ENCODE measurements around the gene NELL1. TPM values are rescaled to one million over a fixed set of nuclear protein-coding genes. Genes with fewer than 3 reads are reported as not detected.

NELL1 gene
- total and polyA plus RNA-seq, 2 experiments from 2014 or later: 1.6 TPM; not detected in 1

DNA sequence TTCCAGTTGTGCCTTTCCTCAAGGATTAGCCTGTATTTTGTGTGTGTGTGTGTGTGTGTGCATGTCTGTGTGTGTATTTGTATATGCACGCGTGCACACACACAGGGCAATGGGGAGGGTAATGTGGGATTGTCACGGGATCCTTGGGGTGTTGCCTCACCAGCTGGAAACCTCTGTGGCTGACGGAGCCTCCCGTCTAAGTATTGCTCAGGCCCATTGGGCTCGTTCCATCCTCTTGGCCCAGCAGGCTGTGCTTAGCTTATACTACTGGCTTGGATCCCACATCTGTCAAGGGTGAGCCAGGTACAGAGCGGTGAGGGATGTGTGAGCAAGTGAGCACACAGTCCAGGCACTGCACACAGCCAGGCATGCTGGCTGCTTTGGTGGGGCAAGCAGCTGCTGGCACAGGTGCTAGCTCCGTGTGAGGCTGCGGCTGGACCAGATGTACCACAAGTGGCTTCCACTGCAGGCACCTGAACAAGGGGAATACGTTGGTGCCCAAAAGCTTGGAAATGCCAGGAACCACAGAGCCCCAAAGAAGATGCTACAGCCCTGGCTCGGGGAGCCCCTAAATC is 462.8 kb downstream of the NELL1 start (continued):
- no peak for TF ChIP-seq ZNF462 (CRISPR knock-in tag; IDR thresholded peaks at IDR 0.05)
- TF ChIP-seq CREB1 (CRISPR knock-in tag; IDR thresholded peaks at IDR 0.05; ENCODE audit: low read depth): no peak
- TF ChIP-seq ZNF331 (CRISPR knock-in tag; IDR thresholded peaks at IDR 0.05; ENCODE audit: low read depth): no peak
- TF ChIP-seq ETS1 (IDR thresholded peaks at IDR 0.05): no peak
- TF ChIP-seq EZH2phosphoT487 (IDR thresholded peaks at IDR 0.05; ENCODE audit: unreplicated experiment): no peak
- no peak for TF ChIP-seq ZNF114 (CRISPR knock-in tag; IDR thresholded peaks at IDR 0.05)
- no peak for TF ChIP-seq EZH2 (IDR thresholded peaks at IDR 0.05; ENCODE audit: low read depth, unreplicated experiment)

DNA sequence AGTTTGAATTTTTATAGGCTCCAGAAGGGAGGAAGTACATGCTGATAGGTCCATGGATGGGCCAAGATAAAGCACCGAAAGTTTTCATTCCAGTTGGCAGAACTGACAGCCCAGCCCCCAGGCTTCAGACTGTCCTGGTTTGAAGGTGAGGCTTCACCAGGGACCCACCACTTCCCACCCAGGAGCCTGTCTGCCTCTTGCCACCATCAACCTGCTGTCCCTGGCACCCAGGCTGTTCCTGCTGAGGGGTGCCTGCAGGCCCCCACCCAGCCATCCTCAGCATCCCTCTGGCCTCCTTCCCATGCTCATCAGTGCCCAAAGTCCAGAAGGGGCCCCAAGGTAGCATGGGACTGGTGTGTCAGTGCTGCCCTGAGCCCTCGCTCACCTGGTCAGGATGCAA is 463.9 kb downstream of the NELL1 start:
- no peaks in the 10 kb centered on the region for H3K36me3 Mint-ChIP-seq (ENCODE audit: low read depth)
- no peaks in the 10 kb centered on the region; the same call in 2 of the 3 replicates for H3K9me3 Mint-ChIP-seq
- Histone ChIP-seq H3K36me3 (ENCODE audit: insufficient read depth) (no peaks in the 10 kb centered on the region), H3K27ac (ENCODE audit: low read depth) (no peak overlapping the region), H2AFZ (no peak overlapping the region), H4K20me1 (replicated peaks; ENCODE audit: insufficient read depth) (no peaks in the 10 kb centered on the region), H3K4me3 (no peak overlapping the region), H3K9me2 (ENCODE audit: insufficient read depth) (no peaks in the 10 kb centered on the region; the same call in 1 of the 2 replicates), H3K27me3 (ENCODE audit: insufficient read depth) (no peaks in the 10 kb centered on the region), H3F3A (replicated peaks; ENCODE audit: low read depth) (no peaks in the 10 kb centered on the region), H3K4me2 (no peak overlapping the region), H3K4me1 (ENCODE audit: insufficient read depth) (no peaks in the 10 kb centered on the region), H3K79me2 (replicated peaks; ENCODE audit: insufficient read depth) (no peaks in the 10 kb centered on the region)
- no peaks in the 10 kb centered on the region for H3K4me1 Mint-ChIP-seq
- H3K27me3 Mint-ChIP-seq (ENCODE audit: insufficient read depth, low read depth, poor library complexity): no peaks in the 10 kb centered on the region
- ATAC-seq (no peak), DNase-seq (ENCODE audit: low spot score) (no peak)
- H3K4me3 Mint-ChIP-seq: no peak overlapping the region
- no peak overlapping the region for H3K27ac Mint-ChIP-seq
- TF ChIP-seq ZNF331 (CRISPR knock-in tag; IDR thresholded peaks at IDR 0.05; ENCODE audit: low read depth) (no peak), ZNF462 (CRISPR knock-in tag; IDR thresholded peaks at IDR 0.05) (no peak)

All from GM23338 (cell line).